Subcutaneous preadipocyte (primary cell): ENCODE results near the gene KRIT1. TPM values are rescaled to one million over a fixed set of nuclear protein-coding genes. Genes with fewer than 3 reads are reported as not detected.

Experiments
- small RNA-seq: library from RNA; depleted of rRNA; stranded (forward); fragments of <200 nt; gene quantifications from one replicate; pipeline ENCODE3, GENCODE V24; 2012
- total RNA-seq: library from RNA; depleted of rRNA; stranded (reverse); fragments of >200 nt; gene quantifications from 2 replicates; pipeline ENCODE4 v1.2.3, GENCODE V29; 2012

The KRIT1 gene
- 38.6 and 42.0 TPM in 2 replicates for total RNA-seq

DNA sequence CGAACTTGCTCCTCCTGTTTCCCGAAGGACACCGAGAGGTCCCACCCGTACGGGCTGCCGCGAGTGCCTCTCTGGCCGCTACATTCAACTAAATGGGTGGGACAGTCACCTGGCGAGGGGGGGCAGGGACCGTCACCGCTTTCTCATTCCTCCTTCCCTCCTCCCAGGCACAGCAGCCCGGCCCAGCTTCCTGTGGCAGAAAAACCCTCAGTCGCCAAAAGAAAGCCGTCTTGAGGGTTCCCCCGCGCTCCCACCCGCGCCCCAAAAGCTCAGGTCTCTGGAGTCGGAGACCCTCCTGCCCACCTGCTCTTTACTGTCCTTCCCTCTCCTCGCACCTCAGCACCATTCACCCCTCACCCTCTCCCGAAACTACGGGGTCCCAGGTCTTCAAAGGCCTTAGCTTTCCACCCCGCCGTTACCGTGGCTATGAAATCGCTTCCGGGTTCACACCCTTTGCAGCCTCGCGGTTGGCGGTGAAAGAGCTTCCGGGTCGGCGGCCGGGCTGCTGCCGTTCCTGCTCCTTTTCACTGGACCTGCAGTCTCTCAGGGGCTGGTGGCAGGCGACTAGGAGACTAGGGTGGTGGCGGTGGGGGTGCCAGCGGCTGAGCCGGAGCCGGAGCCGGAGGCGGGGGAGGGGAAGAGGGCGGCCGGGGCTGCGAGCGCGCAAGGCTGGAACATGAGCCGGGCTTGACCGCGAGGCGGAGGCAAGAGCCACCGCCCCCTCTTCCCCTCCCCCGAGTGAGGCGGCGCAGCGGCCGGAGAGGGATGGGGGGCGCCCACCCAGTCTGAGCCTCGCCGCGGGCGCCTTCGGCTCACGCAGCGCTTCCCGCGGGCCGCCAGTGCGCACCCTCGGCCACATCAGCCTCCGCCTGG lies at the start of gene KRIT1, which contains the start of gene ANKIB1:
TSS of gene KRIT1 (minus strand) at position 428 of the 873 bp plus-strand sequence. CDS start 3,779 bp downstream, outside the sequence.
TSS of gene ANKIB1 (plus strand) at position 488 of the 873 bp plus-strand sequence. CDS start 49,005 bp downstream, outside the sequence.

DNA sequence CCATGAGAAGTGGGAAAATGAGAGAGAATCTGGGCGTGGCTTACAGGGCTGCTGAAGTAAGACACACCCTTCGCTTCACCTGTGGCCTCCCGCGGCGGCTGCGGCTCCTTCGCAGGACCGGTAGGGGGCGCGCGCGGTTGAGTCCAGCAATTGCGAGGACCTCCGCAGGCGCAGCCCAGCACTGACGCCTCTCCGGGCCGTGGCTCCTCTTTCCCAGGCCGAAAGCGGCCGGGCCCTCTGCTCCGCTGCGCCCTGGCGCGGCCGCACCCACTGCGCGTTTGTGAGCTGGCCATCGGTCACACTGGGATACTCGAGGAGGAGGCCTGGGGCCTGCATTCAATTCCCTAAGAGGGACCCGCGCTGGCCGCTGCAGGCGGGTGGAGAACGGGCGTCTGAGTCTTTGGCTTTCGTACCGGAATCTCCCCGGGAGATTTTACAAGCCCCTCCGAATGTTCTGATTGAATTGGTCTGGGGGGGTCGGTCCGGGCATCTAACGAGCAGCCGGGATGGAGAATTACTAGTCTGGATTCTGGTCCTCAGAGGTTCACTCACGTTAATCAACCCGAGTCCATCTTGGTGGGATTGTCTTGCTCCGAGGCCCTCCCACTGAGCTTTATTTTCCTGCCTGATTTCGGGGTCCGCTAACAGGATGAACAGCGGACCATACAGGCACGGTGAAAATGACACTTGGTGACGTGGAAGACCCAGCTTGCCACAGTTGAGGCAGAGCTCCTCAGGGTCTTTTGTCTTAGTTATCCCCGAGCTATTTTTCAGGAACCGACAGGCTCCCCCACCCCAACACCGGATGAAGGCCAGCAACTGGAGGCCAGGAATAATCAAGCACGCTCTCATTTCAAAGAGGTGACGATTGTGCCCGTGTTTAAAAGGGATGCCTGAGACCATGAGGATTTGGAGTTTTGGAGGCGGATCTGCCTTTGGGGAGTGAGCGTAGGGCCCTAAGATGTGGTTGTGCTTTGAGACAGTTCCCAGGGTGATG lies 66.5 kb downstream of the KRIT1 start, which contains the start of gene LRRD1:
TSS of gene LRRD1 (minus strand) at position 215 of the 997 bp plus-strand sequence. CDS start 13,940 bp downstream, outside the sequence.

Small RNA genes within 50 kb of the gene (small RNA-seq; reads per million reads assigned to genes)
- gene MIR1285-1 = 0.14 reads per million
- not detected for gene RF00019

Other genes with a start within 250 kb of the KRIT1 start
- 296 and 416 TPM in 2 replicates for gene CYP51A1, start 111.4 kb downstream of the KRIT1 start, total RNA-seq
- gene LRRD1, start 66.8 kb downstream of the KRIT1 start, total RNA-seq = under 0.01 and 0.20 TPM in 2 replicates
- 37.5 and 47.9 TPM in 2 replicates for gene ANKIB1, start 60 bp upstream of the KRIT1 start, total RNA-seq
- gene GATAD1, start 201.6 kb upstream of the KRIT1 start, total RNA-seq = 23.5 and 28.5 TPM in 2 replicates
- gene ERVW-1, start 232.0 kb upstream of the KRIT1 start, total RNA-seq = not detected in 2 replicates